ENCODE measurements around the gene HAUS5. TPM values are rescaled to one million over a fixed set of nuclear protein-coding genes. Genes with fewer than 3 reads are reported as not detected.

HAUS5 gene
- total and polyA plus RNA-seq, 10 of the 15 experiments (the other 5 are each of a cell fraction or from before 2014, with no cell fraction given), result 3.1 to 32.6 (median 17.6) TPM

DNA sequence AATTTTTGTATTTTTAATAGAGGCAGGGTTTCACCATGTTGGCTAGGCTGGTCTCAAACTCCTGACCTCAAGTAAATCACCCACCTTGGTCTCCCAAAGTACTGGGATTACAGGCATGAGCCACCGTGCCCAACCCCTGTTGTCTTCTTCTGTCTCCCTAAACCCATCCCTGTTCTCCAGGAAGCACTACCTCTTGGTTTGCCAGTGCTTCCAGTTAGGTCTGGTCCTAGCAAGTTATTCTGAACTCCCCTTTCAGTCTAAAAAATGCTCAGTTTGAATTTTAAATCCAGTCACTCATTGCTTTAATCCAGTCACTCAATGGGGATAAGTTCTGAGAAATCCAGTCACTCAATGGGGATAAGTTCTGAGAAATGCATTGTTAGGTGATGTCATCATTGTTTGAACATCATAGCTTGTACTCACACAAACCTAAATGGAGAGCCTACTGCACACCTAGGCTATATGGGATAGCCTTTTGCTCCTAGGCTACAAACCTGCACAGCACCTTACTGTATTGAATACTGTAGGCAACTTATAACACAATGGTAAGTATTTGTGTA is 41.0 kb upstream of the HAUS5 start:
- ChIA-PET CTCF (no interaction called here), POLR2A (interaction anchor here (0.6 kb wide), 1 partner anchor 8 kb away, joined by 3 read pairs; the partner anchor contains the start of gene ATP4A), SMC1A (ENCODE audit: uncharacterized antibody, unreplicated experiment) (no interaction called here), RAD21 (ENCODE audit: unreplicated experiment) (interaction anchor here (0.6 kb wide), 1 partner anchor 282 kb away, joined by 3 read pairs; no protein-coding TSS in a partner anchor)
- no peak for FAIRE-seq
- in situ Hi-C loops (cut with MboI) (no loop called here), intact Hi-C loops (cut with micrococcal nuclease; ENCODE audit: unreplicated experiment) (no loop called here)
- Histone ChIP-seq H3K9me3 (replicated peaks; ENCODE audit: control insufficient read depth, insufficient read depth, low read length) (peaks cover 4% of the 10 kb centered on the region; the same call in 2 of the 3 replicates), H3K36me3 (ENCODE audit: control insufficient read depth in 2 of 2, insufficient read depth in 2 of 2, low read length in 1 of 2) (no peaks in the 10 kb centered on the region), H3K27me3 (replicated peaks in 1 of 2; ENCODE audit: control insufficient read depth in 2 of 2, insufficient read depth in 2 of 2, low read length in 1 of 2) (peaks cover 2 to 4% of the 10 kb centered on the region in 2 experiments; a peak in 1 of 4 replicates), H3K79me2 (ENCODE audit: control insufficient read depth, insufficient read depth, low read length) (no peaks in the 10 kb centered on the region), H3K9ac (ENCODE audit: control insufficient read depth, insufficient read depth, low read length) (no peak overlapping the region), H3K4me1 (ENCODE audit: control insufficient read depth, insufficient read depth, low read length) (no peaks in the 10 kb centered on the region), H2AFZ (ENCODE audit: control insufficient read depth, low read depth, low read length) (no peak overlapping the region), H3K4me3 (no peak overlapping the region), H4K20me1 (ENCODE audit: control insufficient read depth, insufficient read depth) (no peaks in the 10 kb centered on the region), H3K27ac (ENCODE audit: control insufficient read depth, insufficient read depth) (no peak overlapping the region), H3K4me2 (ENCODE audit: control insufficient read depth, insufficient read depth) (no peak overlapping the region)
- WGBS (ENCODE audit: insufficient coverage, insufficient replicate concordance, low lambda C conversion rate, missing lambda C conversion rate), result 13% methylated on average over 1 of the region's 1 CpG
- no peak for TF ChIP-seq NFXL1 (IDR thresholded peaks at IDR 0.05; ENCODE audit: borderline replicate concordance)
- TF ChIP-seq EGR1 (IDR thresholded peaks at IDR 0.05; ENCODE audit: borderline replicate concordance in 1 of 2, low read depth in 2 of 2, low read length in 2 of 2), result no peak
- no peak for TF ChIP-seq NRF1 (conservative IDR thresholded peaks at IDR 0.05; ENCODE audit: low read depth, low read length)
- no peak for TF ChIP-seq GABPA (IDR thresholded peaks at IDR 0.05; ENCODE audit: low read depth)
- no peak for TF ChIP-seq CHD2 (IDR thresholded peaks at IDR 0.05; ENCODE audit: borderline replicate concordance, low read depth, low read length)
- no peak for TF ChIP-seq STAT1 (conservative IDR thresholded peaks at IDR 0.05)
- TF ChIP-seq EZH2 (IDR thresholded peaks at IDR 0.05; ENCODE audit: borderline replicate concordance, control insufficient read depth, low read depth, low read length), result no peak
- TF ChIP-seq ASH2L (IDR thresholded peaks at IDR 0.05; ENCODE audit: borderline replicate concordance, low read depth), result no peak
- no peak for TF ChIP-seq SP1 (IDR thresholded peaks at IDR 0.05; ENCODE audit: low read depth, low read length)
- TF ChIP-seq, protein P1, sequence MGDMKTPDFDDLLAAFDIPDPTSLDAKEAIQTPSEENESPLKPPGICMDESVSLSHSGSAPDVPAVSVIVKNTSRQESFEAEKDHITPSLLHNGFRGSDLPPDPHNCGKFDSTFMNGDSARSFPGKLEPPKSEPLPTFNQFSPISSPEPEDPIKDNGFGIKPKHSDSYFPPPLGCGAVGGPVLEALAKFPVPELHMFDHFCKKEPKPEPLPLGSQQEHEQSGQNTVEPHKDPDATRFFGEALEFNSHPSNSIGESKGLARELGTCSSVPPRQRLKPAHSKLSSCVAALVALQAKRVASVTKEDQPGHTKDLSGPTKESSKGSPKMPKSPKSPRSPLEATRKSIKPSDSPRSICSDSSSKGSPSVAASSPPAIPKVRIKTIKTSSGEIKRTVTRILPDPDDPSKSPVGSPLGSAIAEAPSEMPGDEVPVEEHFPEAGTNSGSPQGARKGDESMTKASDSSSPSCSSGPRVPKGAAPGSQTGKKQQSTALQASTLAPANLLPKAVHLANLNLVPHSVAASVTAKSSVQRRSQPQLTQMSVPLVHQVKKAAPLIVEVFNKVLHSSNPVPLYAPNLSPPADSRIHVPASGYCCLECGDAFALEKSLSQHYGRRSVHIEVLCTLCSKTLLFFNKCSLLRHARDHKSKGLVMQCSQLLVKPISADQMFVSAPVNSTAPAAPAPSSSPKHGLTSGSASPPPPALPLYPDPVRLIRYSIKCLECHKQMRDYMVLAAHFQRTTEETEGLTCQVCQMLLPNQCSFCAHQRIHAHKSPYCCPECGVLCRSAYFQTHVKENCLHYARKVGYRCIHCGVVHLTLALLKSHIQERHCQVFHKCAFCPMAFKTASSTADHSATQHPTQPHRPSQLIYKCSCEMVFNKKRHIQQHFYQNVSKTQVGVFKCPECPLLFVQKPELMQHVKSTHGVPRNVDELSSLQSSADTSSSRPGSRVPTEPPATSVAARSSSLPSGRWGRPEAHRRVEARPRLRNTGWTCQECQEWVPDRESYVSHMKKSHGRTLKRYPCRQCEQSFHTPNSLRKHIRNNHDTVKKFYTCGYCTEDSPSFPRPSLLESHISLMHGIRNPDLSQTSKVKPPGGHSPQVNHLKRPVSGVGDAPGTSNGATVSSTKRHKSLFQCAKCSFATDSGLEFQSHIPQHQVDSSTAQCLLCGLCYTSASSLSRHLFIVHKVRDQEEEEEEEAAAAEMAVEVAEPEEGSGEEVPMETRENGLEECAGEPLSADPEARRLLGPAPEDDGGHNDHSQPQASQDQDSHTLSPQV (IDR thresholded peaks at IDR 0.05), result no peak
- no peak for TF ChIP-seq RFX5 (IDR thresholded peaks at IDR 0.05; ENCODE audit: low read depth, low read length)
- no peak for TF ChIP-seq ZNF207 (IDR thresholded peaks at IDR 0.05; ENCODE audit: borderline replicate concordance)
- TF ChIP-seq, protein P2, sequence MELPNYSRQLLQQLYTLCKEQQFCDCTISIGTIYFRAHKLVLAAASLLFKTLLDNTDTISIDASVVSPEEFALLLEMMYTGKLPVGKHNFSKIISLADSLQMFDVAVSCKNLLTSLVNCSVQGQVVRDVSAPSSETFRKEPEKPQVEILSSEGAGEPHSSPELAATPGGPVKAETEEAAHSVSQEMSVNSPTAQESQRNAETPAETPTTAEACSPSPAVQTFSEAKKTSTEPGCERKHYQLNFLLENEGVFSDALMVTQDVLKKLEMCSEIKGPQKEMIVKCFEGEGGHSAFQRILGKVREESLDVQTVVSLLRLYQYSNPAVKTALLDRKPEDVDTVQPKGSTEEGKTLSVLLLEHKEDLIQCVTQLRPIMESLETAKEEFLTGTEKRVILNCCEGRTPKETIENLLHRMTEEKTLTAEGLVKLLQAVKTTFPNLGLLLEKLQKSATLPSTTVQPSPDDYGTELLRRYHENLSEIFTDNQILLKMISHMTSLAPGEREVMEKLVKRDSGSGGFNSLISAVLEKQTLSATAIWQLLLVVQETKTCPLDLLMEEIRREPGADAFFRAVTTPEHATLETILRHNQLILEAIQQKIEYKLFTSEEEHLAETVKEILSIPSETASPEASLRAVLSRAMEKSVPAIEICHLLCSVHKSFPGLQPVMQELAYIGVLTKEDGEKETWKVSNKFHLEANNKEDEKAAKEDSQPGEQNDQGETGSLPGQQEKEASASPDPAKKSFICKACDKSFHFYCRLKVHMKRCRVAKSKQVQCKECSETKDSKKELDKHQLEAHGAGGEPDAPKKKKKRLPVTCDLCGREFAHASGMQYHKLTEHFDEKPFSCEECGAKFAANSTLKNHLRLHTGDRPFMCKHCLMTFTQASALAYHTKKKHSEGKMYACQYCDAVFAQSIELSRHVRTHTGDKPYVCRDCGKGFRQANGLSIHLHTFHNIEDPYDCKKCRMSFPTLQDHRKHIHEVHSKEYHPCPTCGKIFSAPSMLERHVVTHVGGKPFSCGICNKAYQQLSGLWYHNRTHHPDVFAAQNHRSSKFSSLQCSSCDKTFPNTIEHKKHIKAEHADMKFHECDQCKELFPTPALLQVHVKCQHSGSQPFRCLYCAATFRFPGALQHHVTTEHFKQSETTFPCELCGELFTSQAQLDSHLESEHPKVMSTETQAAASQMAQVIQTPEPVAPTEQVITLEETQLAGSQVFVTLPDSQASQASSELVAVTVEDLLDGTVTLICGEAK (IDR thresholded peaks at IDR 0.05; ENCODE audit: borderline replicate concordance), result no peak
- TF ChIP-seq BHLHE40 (IDR thresholded peaks at IDR 0.05; ENCODE audit: borderline replicate concordance in 1 of 2, low read depth in 2 of 2, low read length in 1 of 2), result no peak
- no peak for TF ChIP-seq SMAD5 (IDR thresholded peaks at IDR 0.05; ENCODE audit: low read depth)
- TF ChIP-seq ZNF24 (IDR thresholded peaks at IDR 0.05), result no peak
- TF ChIP-seq SMC3 (IDR thresholded peaks at IDR 0.05; ENCODE audit: borderline replicate concordance, low read length), result no peak
- BruUV-seq (replicated peaks), result no TSS peak
- no peak for DNase-seq (ENCODE audit: low read depth, low spot score)
- no peak for ATAC-seq
